H1 (cell line): Measurements from ENCODE around the gene TAAR1. TPM values are rescaled to one million over a fixed set of nuclear protein-coding genes. Genes with fewer than 3 reads are reported as not detected.

Source experiments
- ASH2L ChIP-seq: fragments of 200-600, 300-600 bp; sonication (generic); IDR thresholded peaks from one replicate; pipeline ENCODE4 v1.7.1; 2017; ENCODE audit warnings: low read length
- CEBPB ChIP-seq: IDR thresholded peaks from 2 replicates; pipeline ENCODE4 v1.6.1; 2012; ENCODE audit warnings: low read depth, low read length
- CHD2 ChIP-seq: IDR thresholded peaks from 2 replicates; pipeline ENCODE4 v1.6.1; 2012; ENCODE audit warnings: low read length, improper control_type of control experiment
- CHD7 ChIP-seq: fragments of 300-600 bp; sonication (generic); IDR thresholded peaks from 2 replicates; pipeline ENCODE4 v1.7.1; 2012; ENCODE audit warnings: low read length, moderate library complexity, mild to moderate bottlenecking, inconsistent platforms; ENCODE audit not compliant: insufficient replicate concordance
- CREB1 ChIP-seq: IDR thresholded peaks from 2 replicates; pipeline ENCODE4 v1.6.1; 2012; ENCODE audit warnings: inconsistent platforms
- MAFK ChIP-seq: IDR thresholded peaks from 2 replicates; pipeline ENCODE4 v1.6.1; 2012; ENCODE audit warnings: low read depth, mild to moderate bottlenecking, improper control_type of control experiment, low read length
- MAX ChIP-seq: IDR thresholded peaks from 2 replicates; pipeline ENCODE4 v1.6.1; 2012; ENCODE audit warnings: inconsistent platforms
- NANOG ChIP-seq: IDR thresholded peaks from 2 replicates; pipeline ENCODE4 v1.6.1; 2011; ENCODE audit warnings: low read length, low read depth, mild to moderate bottlenecking, inconsistent platforms; ENCODE audit not compliant: insufficient read depth, poor library complexity, severe bottlenecking
- RAD21 ChIP-seq, 2 experiments: IDR thresholded peaks in 1 of 2; conservative IDR thresholded peaks in 1 of 2; 2 replicates each; pipeline ENCODE4 v1.6.1; 2011; ENCODE audit warnings: low read depth in 2 of 2, low read length in 2 of 2, improper control_type of control experiment in 1 of 2, inconsistent platforms in 1 of 2, mild to moderate bottlenecking in 1 of 2, moderate library complexity in 1 of 2
- SP2 ChIP-seq: IDR thresholded peaks from 2 replicates; pipeline ENCODE4 v1.6.1; 2012; ENCODE audit warnings: mild to moderate bottlenecking, low read length, inconsistent platforms
- TCF12 ChIP-seq: IDR thresholded peaks from 2 replicates; pipeline ENCODE4 v1.6.1; 2011; ENCODE audit warnings: low read depth, mild to moderate bottlenecking, low read length
- TEAD4 ChIP-seq: IDR thresholded peaks from 2 replicates; pipeline ENCODE4 v1.6.1; 2012; ENCODE audit warnings: low read depth, low read length, inconsistent platforms, mixed read lengths
- ZNF274 ChIP-seq: IDR thresholded peaks from 2 replicates; pipeline ENCODE4 v1.7.0; 2012; ENCODE audit warnings: low read length, borderline replicate concordance; ENCODE audit errors: extremely low read depth
- polyA plus RNA-seq, 7 experiments: library from polyadenylated mRNA; depleted of rRNA in 3 of 7; stranded (reverse) in 5 of 7; unstranded in 2 of 7; fragments of >200 nt in 5 of 7; fragments of 200-250 nt in 2 of 7; gene quantifications; 1 replicate in 5 of 7; 2 replicates in 1 of 7; 4 replicates in 1 of 7; pipeline versions ENCODE4 v1.2.1 to v1.2.3, GENCODE V29; 2011 to 2013; ENCODE audit warnings: missing spikeins in 2 of 7, mixed read lengths in 2 of 7
- total RNA-seq: library from RNA; stranded (reverse); fragmentation: NEBNext Ultra II Directional; extraction: Animal tissue kit (Norgen Biotek cat#: 25700); gene quantifications from 2 replicates; pipeline ENCODE4 v1.2.1, GENCODE V29; 2021

The TAAR1 gene
- total and polyA plus RNA-seq, 2 of the 8 experiments (the other 6 are each of a cell fraction or from before 2014, with no cell fraction given): not detected

DNA sequence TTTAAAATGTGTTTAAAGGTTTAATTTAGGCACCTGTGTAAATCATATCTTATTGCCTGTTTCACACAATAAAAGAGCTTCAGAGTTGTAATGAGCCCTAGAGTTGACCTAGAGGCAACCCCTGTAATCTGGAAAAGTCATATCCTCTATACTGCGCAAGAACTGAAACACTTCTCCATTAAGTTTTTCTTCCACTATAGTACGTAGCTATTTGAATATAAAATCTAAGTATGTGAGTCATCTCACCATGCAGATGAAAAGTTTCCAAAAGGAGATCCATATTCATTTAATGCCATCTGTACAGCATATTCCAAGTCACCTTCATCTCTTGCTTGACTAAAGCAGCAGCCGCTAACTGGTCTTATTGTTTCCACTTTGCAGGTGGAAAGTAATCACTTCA lies 26.0 kb upstream of the TAAR1 start (continued):
- TF ChIP-seq CHD7: no peak
- TF ChIP-seq CHD2: no peak
- no peak for TF ChIP-seq TEAD4
- no peak for TF ChIP-seq CEBPB
- no peak for TF ChIP-seq TCF12
- TF ChIP-seq SP2: no peak
- TF ChIP-seq RAD21 (IDR thresholded peaks at IDR 0.05 in 1 of 2, conservative IDR thresholded peaks at IDR 0.05 in 1 of 2; ENCODE audit: low read depth in 2 of 2, low read length in 2 of 2): no peak
- TF ChIP-seq ZNF274: no peak
- no peak for TF ChIP-seq MAX
- TF ChIP-seq MAFK: no peak
- TF ChIP-seq CREB1: no peak
- no peak for TF ChIP-seq NANOG
- TF ChIP-seq ASH2L: no peak
